ENCODE measurements around the gene FUS.

GRCh38 chr16:31143694-31144148 is 36.2 kb upstream of the FUS start:
- TF ChIP-seq CTCF (IDR thresholded peaks at IDR 0.05) (no peak), EP300 (IDR thresholded peaks at IDR 0.05) (no peak), POLR2AphosphoS5 (IDR thresholded peaks at IDR 0.05) (no peak), POLR2A (IDR thresholded peaks at IDR 0.05) (no peak)

Data from gastroesophageal sphincter (tissue), 3 donors.